C4-2B (cell line): ENCODE results near the gene PRPF8.

Experiments used
- CTCF ChIP-seq: fragments of 450-650 bp; conservative IDR thresholded peaks from 2 replicates; pipeline ENCODE4 v1.5.1; 2017; ENCODE audit warnings: mild to moderate bottlenecking
- ZFX ChIP-seq: fragments of 450-650 bp; IDR thresholded peaks from 2 replicates; pipeline ENCODE4 v1.6.1; 2017

GRCh38 chr17:1726626-1727257 lies 42.1 kb upstream of the PRPF8 start:
- TF ChIP-seq CTCF (no peak), ZFX (no peak)
